Mesodermal cell (in vitro differentiated cells): ENCODE results near the gene TESK2.

ENCODE experiments used
- H3K27ac ChIP-seq: 2 replicates; pipeline ENCODE4 v1.7.0; 2013; ENCODE audit warnings: mild to moderate bottlenecking, low read depth, low read length, moderate library complexity; ENCODE audit not compliant: severe bottlenecking
- H3K36me3 ChIP-seq: 2 replicates; pipeline ENCODE4 v1.7.1; 2013; ENCODE audit warnings: mild to moderate bottlenecking, low read length, moderate library complexity; ENCODE audit not compliant: control insufficient read depth, insufficient read depth
- H3K4me1 ChIP-seq: one replicate; pipeline ENCODE4 v1.7.1; 2013; ENCODE audit warnings: mild to moderate bottlenecking, low read length; ENCODE audit not compliant: insufficient read depth, control insufficient read depth, poor library complexity, severe bottlenecking
- H3K4me3 ChIP-seq: 2 replicates; pipeline ENCODE4 v1.7.0; 2013; ENCODE audit warnings: low read length, control low read depth, mild to moderate bottlenecking; ENCODE audit not compliant: insufficient read depth, poor library complexity, severe bottlenecking; ENCODE audit errors: extremely low read depth
- H3K9me3 ChIP-seq: 2 replicates; pipeline ENCODE4 v1.7.1; 2013; ENCODE audit warnings: mild to moderate bottlenecking, low read length, moderate library complexity; ENCODE audit not compliant: control insufficient read depth
- WGBS, 2 experiments: methylation state at CpG; one replicate each; pipeline ENCODE4 v1.1.5; 2013; ENCODE audit warnings: missing lambda C conversion rate in 2 of 2; ENCODE audit not compliant: insufficient coverage in 2 of 2; 5-methylcytosine and 5-hydroxymethylcytosine counted together

The TESK2 gene

DNA sequence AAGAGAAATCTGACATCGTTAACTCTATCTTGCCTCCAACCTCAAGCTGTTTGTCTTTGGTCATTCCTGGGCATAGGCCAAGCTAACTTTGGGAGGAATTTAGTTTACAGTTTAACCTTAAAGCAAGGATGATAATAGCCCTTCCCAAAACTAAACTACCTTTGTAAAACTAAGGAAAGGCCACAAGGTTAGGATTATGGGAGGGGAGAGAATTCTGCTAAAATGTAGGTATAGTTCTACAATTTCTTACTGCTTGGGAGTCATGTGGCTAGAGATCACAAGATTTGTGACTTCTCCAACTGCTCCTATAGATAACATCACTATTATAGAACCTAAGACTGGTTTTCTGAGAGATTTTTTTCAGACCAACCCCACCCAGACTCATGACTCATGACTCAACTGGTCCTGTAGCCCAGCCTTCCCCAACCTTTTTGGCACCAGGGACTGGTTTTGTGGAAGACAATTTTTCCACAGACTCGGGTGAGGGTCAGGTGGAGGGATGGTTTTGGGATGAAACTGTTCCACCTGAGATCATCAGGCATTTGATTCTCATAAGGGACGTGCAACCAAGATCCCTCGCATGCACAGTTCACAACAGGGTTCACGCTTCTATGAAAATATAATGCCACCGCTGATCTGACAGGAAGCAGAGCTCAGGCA, 80.0 kb downstream of the TESK2 start:
- Histone ChIP-seq H3K27ac (no peak overlapping the region), H3K36me3 (no peaks in the 10 kb centered on the region), H3K4me3 (no peak overlapping the region), H3K9me3 (no peaks in the 10 kb centered on the region), H3K4me1 (no peaks in the 10 kb centered on the region)
- WGBS, 2 experiments: 92 to 95% methylated on average over 5 to 6 of the region's 6 CpGs

DNA sequence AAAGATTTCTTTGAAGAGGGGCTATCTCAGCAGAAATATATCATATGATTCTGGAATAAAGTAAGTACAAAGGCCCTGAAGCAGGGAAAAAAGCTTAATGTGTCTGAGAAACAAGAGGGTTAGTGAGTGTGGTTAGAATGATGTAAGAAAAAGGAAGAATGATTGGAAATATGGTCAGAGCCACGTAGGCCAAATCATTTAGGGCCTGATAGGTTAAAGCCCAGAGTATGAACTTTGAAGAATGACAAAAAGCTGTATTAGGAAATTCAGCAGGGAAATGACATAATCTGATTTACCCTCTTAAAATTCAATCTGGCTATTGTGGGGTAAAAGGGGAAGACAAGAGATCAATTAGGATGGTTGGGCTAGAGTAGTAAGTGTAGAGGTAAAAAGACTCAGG, 81.7 kb downstream of the TESK2 start:
- Histone ChIP-seq H3K27ac (no peak overlapping the region), H3K4me1 (no peaks in the 10 kb centered on the region), H3K9me3 (no peaks in the 10 kb centered on the region), H3K4me3 (no peak overlapping the region), H3K36me3 (no peaks in the 10 kb centered on the region)
- 78 to 80% methylated on average over 1 of the region's 1 CpG for WGBS, 2 experiments

DNA sequence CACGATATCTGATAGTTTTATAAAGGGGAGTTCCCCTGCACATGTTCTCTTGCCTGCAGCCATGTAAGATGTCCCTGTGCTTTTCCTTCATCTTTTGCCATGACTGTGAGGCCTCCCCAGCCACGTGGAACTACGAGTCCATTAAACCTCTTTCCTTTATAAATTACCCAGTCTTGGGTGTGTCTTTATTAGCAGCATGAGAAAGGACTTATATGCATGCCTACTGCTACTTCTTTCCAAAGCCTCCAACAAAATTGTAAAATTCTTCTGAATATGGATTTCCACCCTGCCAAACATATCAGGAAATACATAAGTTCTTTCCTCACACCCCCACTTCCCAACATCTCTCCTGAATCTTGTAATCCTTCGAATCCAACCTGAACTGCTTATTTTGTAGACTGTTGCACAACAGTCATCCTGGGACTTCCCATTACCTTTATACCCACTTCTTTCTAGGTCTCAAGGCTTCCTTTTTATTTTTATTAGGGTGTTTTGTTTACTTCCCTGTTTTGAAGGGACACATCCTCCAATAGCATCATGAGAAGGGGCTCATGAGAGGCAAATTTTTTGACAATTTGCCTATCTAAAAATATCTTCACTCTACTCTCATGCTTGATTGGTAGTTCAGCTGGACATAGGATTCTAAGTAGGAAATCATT, 83.2 kb downstream of the TESK2 start:
- Histone ChIP-seq H3K27ac (no peak overlapping the region), H3K4me3 (no peak overlapping the region), H3K36me3 (no peaks in the 10 kb centered on the region), H3K4me1 (no peaks in the 10 kb centered on the region), H3K9me3 (no peaks in the 10 kb centered on the region)
- WGBS, 2 experiments: 67 to 89% methylated on average over 1 to 2 of the region's 4 CpGs

DNA sequence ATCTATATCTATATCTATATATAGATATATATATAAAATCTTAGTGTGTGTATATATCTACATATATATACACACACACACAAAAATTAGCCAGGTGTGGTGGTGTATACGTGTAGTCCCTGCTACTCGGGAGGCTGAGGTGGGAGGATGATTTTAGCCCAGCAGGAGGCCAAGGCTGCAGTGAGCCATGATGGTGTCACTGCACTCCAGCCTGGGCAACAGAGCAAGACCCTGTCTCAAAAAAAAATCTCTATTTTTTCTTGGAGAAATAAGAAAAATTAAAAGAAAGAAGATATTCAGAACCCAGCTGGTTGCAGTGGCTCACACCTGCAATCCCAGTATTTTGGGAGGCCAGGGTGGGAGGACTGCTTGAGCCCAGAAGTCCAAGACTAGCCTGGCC, 85.3 kb downstream of the TESK2 start:
- Histone ChIP-seq H3K4me3 (no peak overlapping the region), H3K27ac (no peak overlapping the region), H3K4me1 (no peaks in the 10 kb centered on the region), H3K36me3 (no peaks in the 10 kb centered on the region), H3K9me3 (no peaks in the 10 kb centered on the region)
- WGBS, 2 experiments: no CpG with 5 or more reads among the region's 2 CpGs

DNA sequence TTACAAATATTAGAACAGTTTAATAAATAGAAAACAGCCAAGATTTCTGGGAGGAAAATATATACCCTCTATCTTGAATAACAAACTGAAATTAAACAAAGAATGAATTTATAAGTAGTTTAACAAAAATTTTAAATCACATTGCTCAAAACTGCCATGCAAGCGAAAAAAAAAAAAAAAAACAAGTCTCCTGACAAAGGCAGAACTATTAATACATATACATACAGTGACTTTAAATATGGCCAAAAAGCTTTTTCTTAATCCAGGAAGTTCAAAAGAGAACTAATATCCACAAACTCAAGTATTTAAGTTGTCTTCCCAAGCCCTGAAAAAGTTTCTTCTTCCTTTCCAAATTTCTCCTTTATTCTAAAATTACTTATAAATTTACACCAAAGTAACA, 87.2 kb downstream of the TESK2 start:
- no peak overlapping the region for H3K27ac ChIP-seq

DNA sequence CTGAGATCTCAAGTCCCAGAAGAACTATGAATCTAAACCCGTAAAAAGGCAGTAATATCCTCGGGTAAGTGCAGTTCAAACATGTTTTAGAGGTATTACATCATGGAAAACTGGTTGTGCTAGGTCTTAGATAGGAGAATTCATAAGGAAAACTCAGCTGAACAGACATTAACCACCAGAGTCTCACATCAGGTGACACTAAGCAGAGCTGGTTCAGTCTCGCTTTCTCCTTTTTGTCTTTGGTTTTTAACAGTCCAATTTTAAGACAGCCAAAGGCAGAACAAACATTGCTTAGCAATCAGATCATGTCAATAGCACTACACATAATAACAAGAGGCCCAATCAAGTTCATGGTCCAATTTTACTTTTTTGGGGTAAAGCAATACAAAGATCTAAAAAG, 87.7 kb downstream of the TESK2 start:
- 88 to 92% methylated on average over 2 to 3 of the region's 3 CpGs for WGBS, 2 experiments
- H3K36me3 ChIP-seq: no peaks in the 10 kb centered on the region
- H3K4me3 ChIP-seq: no peak overlapping the region
- H3K27ac ChIP-seq: no peak overlapping the region
- H3K4me1 ChIP-seq: no peaks in the 10 kb centered on the region
- H3K9me3 ChIP-seq: no peaks in the 10 kb centered on the region

More for the DNA sequence above, 87.2 kb downstream of the TESK2 start:
- H3K9me3 ChIP-seq: no peaks in the 10 kb centered on the region
- no CpG with 5 or more reads among the region's 1 CpG for WGBS, 2 experiments
- H3K4me1 ChIP-seq: no peaks in the 10 kb centered on the region
- H3K4me3 ChIP-seq: no peak overlapping the region
- no peaks in the 10 kb centered on the region for H3K36me3 ChIP-seq

DNA sequence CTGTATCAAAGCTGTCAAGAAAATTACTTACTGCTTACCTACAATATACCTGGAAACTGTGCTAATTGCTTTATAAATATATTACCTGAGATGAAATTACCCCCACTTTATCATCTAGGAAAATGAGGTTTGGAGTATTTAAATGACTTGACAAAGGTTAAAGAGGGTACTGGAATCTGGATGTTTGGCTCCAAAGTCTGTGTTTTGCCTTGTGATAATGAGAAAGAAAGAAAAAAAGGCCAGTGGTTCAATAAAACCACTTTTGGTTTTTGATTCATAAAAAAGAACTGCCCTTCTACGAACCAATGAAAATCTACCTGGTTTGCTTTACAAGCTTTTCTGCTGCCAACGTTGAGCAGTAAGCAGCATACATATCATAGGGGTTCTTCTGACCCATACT, 89.4 kb downstream of the TESK2 start:
- H3K27ac ChIP-seq: no peak overlapping the region
- no peaks in the 10 kb centered on the region for H3K4me1 ChIP-seq
- H3K4me3 ChIP-seq: no peak overlapping the region
- H3K36me3 ChIP-seq: no peaks in the 10 kb centered on the region
- 100% methylated on average over 1 of the region's 2 CpGs; no CpG with 5 or more reads in 1 of the 2 experiments for WGBS, 2 experiments
- H3K9me3 ChIP-seq: no peaks in the 10 kb centered on the region

DNA sequence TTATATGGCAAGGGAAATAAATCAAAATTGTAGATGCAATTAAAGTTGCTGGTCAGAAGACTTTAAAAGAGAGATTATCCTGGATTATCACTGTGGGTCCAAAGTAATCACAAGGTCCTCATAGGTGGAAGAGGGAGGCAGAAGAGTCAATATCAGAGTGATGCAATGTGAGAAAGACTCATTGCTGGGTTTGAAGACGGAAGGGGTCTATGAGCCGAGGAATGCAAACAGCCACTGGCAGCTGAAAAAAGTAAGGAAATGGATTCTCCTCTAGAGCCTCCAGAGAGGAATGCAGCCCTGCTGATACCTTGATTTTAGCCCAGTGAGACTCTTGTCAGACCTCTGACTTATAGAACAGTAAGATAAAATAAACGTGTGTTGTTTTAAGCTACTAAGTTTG, 90.9 kb downstream of the TESK2 start:
- 50 to 59% methylated on average over 2 of the region's 3 CpGs for WGBS, 2 experiments
- Histone ChIP-seq H3K4me1 (no peaks in the 10 kb centered on the region), H3K4me3 (no peak overlapping the region), H3K9me3 (no peaks in the 10 kb centered on the region), H3K27ac (no peak overlapping the region), H3K36me3 (no peaks in the 10 kb centered on the region)

DNA sequence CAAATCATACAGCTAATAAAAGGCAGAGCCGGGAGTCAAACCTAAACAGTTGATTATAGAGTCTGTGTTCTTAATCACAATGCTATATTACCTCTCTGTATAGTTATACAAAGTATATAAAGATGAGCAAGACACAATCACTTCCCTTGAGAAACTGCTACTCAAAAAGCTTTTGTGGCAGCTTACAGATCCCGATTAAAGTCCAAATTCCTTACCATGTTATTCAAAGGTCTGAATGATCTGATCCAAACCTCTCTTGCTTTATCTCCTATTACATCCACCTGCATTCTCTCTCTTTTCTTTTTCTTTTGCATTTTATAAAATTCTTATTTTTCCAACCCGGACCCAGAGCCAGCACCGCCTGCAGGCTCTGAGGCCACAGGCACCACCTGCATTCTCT, 93.7 kb downstream of the TESK2 start:
- Histone ChIP-seq H3K4me1 (no peaks in the 10 kb centered on the region), H3K9me3 (no peaks in the 10 kb centered on the region), H3K36me3 (no peaks in the 10 kb centered on the region), H3K27ac (no peak overlapping the region), H3K4me3 (no peak overlapping the region)
- 91 to 100% methylated on average over 1 to 2 of the region's 4 CpGs for WGBS, 2 experiments

DNA sequence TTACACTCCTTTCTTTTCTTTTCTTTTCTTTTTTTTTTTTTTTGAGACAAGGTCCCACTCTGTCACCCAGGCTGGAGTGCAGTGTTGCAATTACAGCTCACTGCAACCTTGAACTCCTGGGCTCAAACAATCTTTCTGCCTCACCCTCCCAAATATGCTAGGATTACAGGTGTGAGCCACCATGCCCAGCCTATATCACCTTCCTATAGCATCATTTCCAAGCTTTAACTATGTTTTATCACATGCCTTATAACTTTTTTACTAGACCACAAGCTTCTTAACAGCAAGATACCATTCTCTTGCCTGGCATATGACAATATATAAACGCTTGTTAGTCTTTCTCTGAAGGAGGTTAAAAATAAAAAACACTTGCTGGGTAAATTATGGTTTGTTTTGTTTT, 95.4 kb downstream of the TESK2 start:
- no peaks in the 10 kb centered on the region for H3K9me3 ChIP-seq
- H3K27ac ChIP-seq: no peak overlapping the region
- H3K4me1 ChIP-seq: no peaks in the 10 kb centered on the region
- no peaks in the 10 kb centered on the region for H3K36me3 ChIP-seq
- H3K4me3 ChIP-seq: no peak overlapping the region
- no CpG with 5 or more reads among the region's 1 CpG for WGBS, 2 experiments

DNA sequence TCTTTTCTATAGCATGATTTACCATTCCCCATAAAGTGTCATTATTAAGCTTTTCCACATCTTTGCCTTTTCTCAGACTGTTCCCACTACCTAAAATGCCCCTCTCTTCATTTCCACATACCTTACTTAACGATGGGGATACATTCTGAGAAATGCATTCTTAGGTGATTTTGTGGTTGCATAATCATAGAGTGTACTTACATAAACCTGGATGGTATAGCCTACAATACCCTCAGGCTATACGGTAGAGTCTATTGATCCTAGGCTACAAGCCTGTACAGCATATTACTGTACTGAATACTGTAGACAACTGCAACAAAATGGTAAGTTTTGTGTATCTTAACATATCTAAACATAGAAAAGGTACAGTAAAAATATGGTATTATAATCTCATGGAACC, 95.9 kb downstream of the TESK2 start:
- WGBS, 2 experiments: no CpG with 5 or more reads among the region's 2 CpGs

More for the DNA sequence above, 95.9 kb downstream of the TESK2 start:
- Histone ChIP-seq H3K36me3 (no peaks in the 10 kb centered on the region), H3K27ac (no peak overlapping the region), H3K9me3 (no peaks in the 10 kb centered on the region), H3K4me1 (no peaks in the 10 kb centered on the region), H3K4me3 (no peak overlapping the region)
